HepG2 (cell line): Measurements from ENCODE around the gene PSMB1. TPM values are rescaled to one million over a fixed set of nuclear protein-coding genes. Genes with fewer than 3 reads are reported as not detected.

ENCODE experiments used
- ATAC-seq: fragments of 200-7000 bp; cut with Tn5 transposase; 3 replicates; pipeline ENCODE4 v1.9.1; 2020; ENCODE audit warnings: mild to moderate bottlenecking, moderate library complexity
- BruUV-seq: library from RNA; stranded (reverse); fragments of 400-500 nt; replicated peaks from 2 replicates; lab custom pipeline; 2021; lab: Mats Ljungman, UMichigan
- CTCF ChIA-PET: fragments of 300-600 bp; formaldehyde crosslinking; extraction: SDS; loops from one replicate; lab custom pipeline; 2021; ENCODE audit warnings: low total read pairs, inconsistent platforms, low intra/inter-chr PET ratio; lab: Yijun Ruan, JAX
- POLR2A ChIA-PET: fragments of 350-600 bp; sonication (Branson Sonifier 250); formaldehyde crosslinking; loops from one replicate; lab custom pipeline; 2020; ENCODE audit warnings: antibody characterized with exemption, inconsistent platforms; lab: Yijun Ruan, JAX
- DNase-seq: peaks from one replicate; pipeline ENCODE4 v3.0.0-alpha.2; 2015; ENCODE audit warnings: low spot score
- FAIRE-seq: peaks from 3 replicates; lab custom pipeline; 2011; peaks lifted over from hg19 to GRCh38; lab: Jason Lieb, UNC
- H2AFZ ChIP-seq: one replicate; pipeline ENCODE4 v1.6.1; 2011; ENCODE audit warnings: low read length, inconsistent platforms
- H3K27ac ChIP-seq: fragments of 300-600 bp; 3 replicates; pipeline ENCODE4 v1.8.0; 2011; ENCODE audit warnings: mixed run types, mild to moderate bottlenecking, mixed read lengths, low read length, inconsistent platforms; ENCODE audit not compliant: insufficient read depth; ENCODE audit errors: extremely low read length
- H3K27me3 ChIP-seq, 2 experiments: fragments of 200-600 bp in 1 of 2; 2 replicates in 1 of 2; 3 replicates in 1 of 2; pipeline versions ENCODE4 v1.6.0 to v1.8.0; 2011; ENCODE audit warnings: low read length in 2 of 2, mild to moderate bottlenecking in 2 of 2, moderate library complexity in 2 of 2, inconsistent platforms in 1 of 2; ENCODE audit not compliant: insufficient read depth in 2 of 2, control insufficient read depth in 1 of 2
- H3K36me3 ChIP-seq, 2 experiments: fragments of 200-600 bp in 1 of 2; replicated peaks in 1 of 2; 2 replicates in 1 of 2; 3 replicates in 1 of 2; pipeline versions ENCODE4 v1.5.1 to v1.8.0; 2011; ENCODE audit warnings: low read length in 2 of 2, inconsistent platforms in 1 of 2; ENCODE audit not compliant: insufficient read depth in 2 of 2, control insufficient read depth in 1 of 2
- H3K4me1 ChIP-seq: 2 replicates; pipeline ENCODE4 v1.5.1; 2012; ENCODE audit warnings: low read length, inconsistent platforms; ENCODE audit not compliant: insufficient read depth
- H3K4me2 ChIP-seq: 2 replicates; pipeline ENCODE4 v1.6.0; 2011; ENCODE audit warnings: low read depth, low read length, inconsistent platforms
- H3K4me3 ChIP-seq, 3 experiments: fragments of 200-600 bp in 1 of 3; sonication (generic), shearing (Covaris generic) in 1 of 3; replicated peaks in 1 of 3; 2 replicates each; pipeline ENCODE4 v1.5.1; 2011 to 2016; ENCODE audit warnings: low read length in 3 of 3, inconsistent platforms in 2 of 3, low read depth in 2 of 3, mild to moderate bottlenecking in 2 of 3, control low read depth in 1 of 3, mixed read lengths in 1 of 3; ENCODE audit not compliant: insufficient read depth in 1 of 3
- H3K79me2 ChIP-seq: one replicate; pipeline ENCODE4 v1.6.1; 2011; ENCODE audit warnings: low read length, inconsistent platforms; ENCODE audit not compliant: insufficient read depth
- H3K9ac ChIP-seq: 2 replicates; pipeline ENCODE4 v1.6.0; 2011; ENCODE audit warnings: mild to moderate bottlenecking, low read depth, low read length, inconsistent platforms; ENCODE audit not compliant: insufficient read depth
- H3K9me3 ChIP-seq: 2 replicates; pipeline ENCODE4 v1.5.1; 2012; ENCODE audit warnings: mild to moderate bottlenecking, low read length
- H4K20me1 ChIP-seq: 2 replicates; pipeline ENCODE4 v1.6.0; 2011; ENCODE audit warnings: inconsistent platforms, mild to moderate bottlenecking, low read length, moderate library complexity; ENCODE audit not compliant: insufficient read depth
- CHD2 ChIP-seq: IDR thresholded peaks from 2 replicates; pipeline ENCODE4 v1.6.1; 2011; ENCODE audit warnings: low read depth, low read length, improper control_type of control experiment
- FOXA1 ChIP-seq, 2 experiments: fragments of 450-650 bp in 1 of 2; sonication (generic) in 1 of 2; formaldehyde crosslinking in 1 of 2; IDR thresholded peaks; 2 replicates each; pipeline versions ENCODE4 v1.4.0 to v1.6.1; 2016 to 2020; ENCODE audit warnings: missing genetic modification reagents in 1 of 2
- HIVEP1 ChIP-seq: sonication (generic); formaldehyde crosslinking; IDR thresholded peaks from 2 replicates; pipeline ENCODE4 v1.4.0; 2020; ENCODE audit warnings: mild to moderate bottlenecking, missing genetic modification reagents
- NPAS2 ChIP-seq: sonication (generic); formaldehyde crosslinking; IDR thresholded peaks from 2 replicates; pipeline ENCODE4 v1.8.0; 2022; ENCODE audit warnings: mild to moderate bottlenecking, missing genetic modification reagents, borderline replicate concordance
- NR2F1 ChIP-seq, 2 experiments: fragments of 450-650 bp in 1 of 2; formaldehyde crosslinking in 1 of 2; IDR thresholded peaks; 2 replicates each; pipeline versions ENCODE4 v1.5.0 to v1.6.1; 2016 to 2020; ENCODE audit warnings: mild to moderate bottlenecking in 1 of 2, missing compliant biosample characterization in 1 of 2, missing genetic modification reagents in 1 of 2, moderate library complexity in 1 of 2
- RARG ChIP-seq: sonication (generic); formaldehyde crosslinking; IDR thresholded peaks from 2 replicates; pipeline ENCODE4 v1.4.0; 2020; ENCODE audit warnings: low read depth, mild to moderate bottlenecking, missing genetic modification reagents
- SALL1 ChIP-seq: sonication (generic); formaldehyde crosslinking; IDR thresholded peaks from 2 replicates; pipeline ENCODE4 v1.8.0; 2022; ENCODE audit warnings: mild to moderate bottlenecking, missing genetic modification reagents
- SRSF1 ChIP-seq: fragments of 200-400 bp; formaldehyde crosslinking; optimal IDR thresholded peaks from 2 replicates; pipeline ENCODE3; 2017; ENCODE audit warnings: mild to moderate bottlenecking, low read depth, low read length, moderate library complexity
- TFDP2 ChIP-seq: sonication (generic); formaldehyde crosslinking; IDR thresholded peaks from 2 replicates; pipeline ENCODE4 v1.4.0; 2020; ENCODE audit warnings: missing genetic modification reagents
- ZBTB20 ChIP-seq: sonication (generic); formaldehyde crosslinking; IDR thresholded peaks from 2 replicates; pipeline ENCODE4 v1.8.1; 2023; ENCODE audit warnings: missing genetic modification reagents, low read depth, mild to moderate bottlenecking, borderline replicate concordance
- ZNF839 ChIP-seq: sonication (generic); formaldehyde crosslinking; IDR thresholded peaks from 2 replicates; pipeline ENCODE4 v1.4.0; 2020; ENCODE audit warnings: missing genetic modification reagents, mild to moderate bottlenecking, borderline replicate concordance
- WGBS: methylation state at CpG from one replicate; pipeline ENCODE4 v1.1.6; 2017; ENCODE audit warnings: low lambda C conversion rate; 5-methylcytosine and 5-hydroxymethylcytosine counted together
- in situ Hi-C: cut with HindIII; loops from 2 replicates; pipeline ENCODE4 v1.10.0; 2017; ENCODE audit warnings: low pct_unique_long_range_greater_than_20kb; ENCODE audit not compliant: extremely low pct_ligation_motif_present
- intact Hi-C: fragments of 100-400 bp; cut with micrococcal nuclease; formaldehyde crosslinking; loops from one replicate; pipeline ENCODE4 v1.10.0; 2022; ENCODE audit not compliant: unreplicated experiment
- polyA plus RNA-seq, 8 experiments: library from polyadenylated mRNA; depleted of rRNA in 3 of 8; stranded (reverse) in 7 of 8; unstranded in 1 of 8; fragments of >200 nt; fragmentation: Illumina TruSeq in 4 of 8; extraction: Trizol in 4 of 8; gene quantifications; 2 replicates each; pipeline versions ENCODE4 v1.2.1 to v1.2.3, GENCODE V29; 2011 to 2016; ENCODE audit warnings: low read depth in 4 of 8, missing spikeins in 1 of 8, mixed read lengths in 1 of 8; ENCODE audit not compliant: insufficient read depth in 1 of 8
- total RNA-seq, 5 experiments: library from RNA; depleted of rRNA; stranded (reverse); fragments of >200 nt; fragmentation: Illumina TruSeq; extraction: Trizol; gene quantifications; 2 replicates each; pipeline ENCODE4 v1.2.3, GENCODE V29; 2016; ENCODE audit warnings: low read depth in 1 of 5
- TF ChIP-seq, protein P1 (sequence below): sonication (generic); formaldehyde crosslinking; IDR thresholded peaks from 2 replicates; pipeline ENCODE4 v1.4.0; 2020; ENCODE audit warnings: mild to moderate bottlenecking, missing genetic modification reagents

The PSMB1 gene
- total and polyA plus RNA-seq, 2 of the 13 experiments (the other 11 are each of a cell fraction or from before 2014, with no cell fraction given), result 528 to 592 TPM

GRCh38 chr6:170514908-170515307 lies 38.2 kb downstream of the PSMB1 start:
- CTCF ChIA-PET, result no interaction called here
- no peak overlapping the region for H3K9ac ChIP-seq
- TF ChIP-seq TFDP2 (CRISPR knock-in tag), result no peak
- no peak for TF ChIP-seq NPAS2 (CRISPR knock-in tag)
- no peak for TF ChIP-seq HIVEP1
- no peak for TF ChIP-seq RARG (CRISPR knock-in tag)
- TF ChIP-seq NR2F1 (CRISPR knock-in tag; IDR thresholded peaks at IDR 0.05), result no peak
- TF ChIP-seq CHD2, result no peak
- TF ChIP-seq FOXA1 (IDR thresholded peaks at IDR 0.05), result no peak
- no peak for TF ChIP-seq FOXA1 (CRISPR knock-in tag; IDR thresholded peaks at IDR 0.05)
- no peak for TF ChIP-seq SALL1
- TF ChIP-seq ZNF839, result no peak
- TF ChIP-seq, protein P1, sequence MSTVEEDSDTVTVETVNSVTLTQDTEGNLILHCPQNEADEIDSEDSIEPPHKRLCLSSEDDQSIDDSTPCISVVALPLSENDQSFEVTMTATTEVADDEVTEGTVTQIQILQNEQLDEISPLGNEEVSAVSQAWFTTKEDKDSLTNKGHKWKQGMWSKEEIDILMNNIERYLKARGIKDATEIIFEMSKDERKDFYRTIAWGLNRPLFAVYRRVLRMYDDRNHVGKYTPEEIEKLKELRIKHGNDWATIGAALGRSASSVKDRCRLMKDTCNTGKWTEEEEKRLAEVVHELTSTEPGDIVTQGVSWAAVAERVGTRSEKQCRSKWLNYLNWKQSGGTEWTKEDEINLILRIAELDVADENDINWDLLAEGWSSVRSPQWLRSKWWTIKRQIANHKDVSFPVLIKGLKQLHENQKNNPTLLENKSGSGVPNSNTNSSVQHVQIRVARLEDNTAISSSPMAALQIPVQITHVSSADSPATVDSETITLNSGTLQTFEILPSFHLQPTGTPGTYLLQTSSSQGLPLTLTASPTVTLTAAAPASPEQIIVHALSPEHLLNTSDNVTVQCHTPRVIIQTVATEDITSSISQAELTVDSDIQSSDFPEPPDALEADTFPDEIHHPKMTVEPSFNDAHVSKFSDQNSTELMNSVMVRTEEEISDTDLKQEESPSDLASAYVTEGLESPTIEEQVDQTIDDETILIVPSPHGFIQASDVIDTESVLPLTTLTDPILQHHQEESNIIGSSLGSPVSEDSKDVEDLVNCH (CRISPR knock-in tag), result no peak
- TF ChIP-seq ZBTB20 (CRISPR knock-in tag), result no peak
- TF ChIP-seq SRSF1, result no peak
- intact Hi-C loops, result loop anchor here (5.0 to 10.0 kb wide), 4 partner anchors 350 to 1558 kb away; no protein-coding TSS in a partner anchor
- FAIRE-seq (no peak), DNase-seq (no peak), ATAC-seq (no peak)
- H3K27ac ChIP-seq, result no peak overlapping the region
- POLR2A ChIA-PET, result no interaction called here
- H2AFZ ChIP-seq, result no peak overlapping the region
- H3K79me2 ChIP-seq, result no peaks in the 10 kb centered on the region
- 0 out of 2 replicates have a peak, but pooled peaks cover 5% of the 10 kb centered on the region for H3K4me1 ChIP-seq
- in situ Hi-C loops, result loop anchor here (10.0 kb wide), 1 partner anchor 560 kb away; no protein-coding TSS in a partner anchor
- H3K36me3 ChIP-seq, result no peaks in the 10 kb centered on the region
- no peaks in the 10 kb centered on the region for H4K20me1 ChIP-seq
- 53% methylated on average over 1 of the region's 1 CpG for WGBS
- H3K4me3 ChIP-seq, result no peak overlapping the region
- no peaks in the 10 kb centered on the region for H3K27me3 ChIP-seq
- H3K9me3 ChIP-seq, result no peaks in the 10 kb centered on the region
- BruUV-seq, result no TSS peak
- H3K4me2 ChIP-seq, result no peak overlapping the region
